HCT116 (cell line): Measurements from ENCODE around the gene KASH5. TPM values are rescaled to one million over a fixed set of nuclear protein-coding genes. Genes with fewer than 3 reads are reported as not detected.
A peak's percentile ranks its signal among the peaks of the same experiment; 100 is the strongest.

ENCODE experiments used
- ATAC-seq: fragments of 200-7000 bp; cut with Tn5 transposase; 2 replicates; pipeline ENCODE4 v1.9.1; 2020; ENCODE audit warnings: mild to moderate bottlenecking, moderate library complexity
- BruUV-seq: library from RNA; stranded (reverse); fragments of 400-500 nt; replicated peaks from 2 replicates; lab custom pipeline; 2021; lab: Mats Ljungman, UMichigan
- CTCF ChIA-PET: fragments of 300-600 bp; sonication (Branson Sonifier 250); formaldehyde crosslinking; loops from one replicate; lab custom pipeline; 2021; ENCODE audit warnings: antibody characterized with exemption; lab: Charles Lee
- POLR2A ChIA-PET: fragments of 300-600, 350-600 bp; sonication (Branson Sonifier 250); formaldehyde crosslinking; loops from one replicate; lab custom pipeline; 2021; ENCODE audit warnings: antibody characterized with exemption; lab: Charles Lee
- RAD21 ChIA-PET, 2 experiments: fragments of 300-600 bp; sonication (Branson Sonifier 250); formaldehyde crosslinking; loops; one replicate each; lab custom pipeline; 2023; ENCODE audit warnings: low total read pairs in 2 of 2; ENCODE audit not compliant: uncharacterized antibody in 2 of 2, unreplicated experiment in 2 of 2, low non-redundant PET in 1 of 2; lab: Charles Lee
- DNase-seq: peaks from one replicate; pipeline ENCODE4 v3.0.0-alpha.2; 2010; ENCODE audit warnings: low read depth, low spot score
- H2AFZ ChIP-seq: fragments of 200-600 bp; shearing (Covaris generic), sonication (generic); 2 replicates; pipeline ENCODE4 v1.6.1; 2017; ENCODE audit warnings: low read depth, mixed run types, mixed read lengths, antibody characterized with exemption, low read length; ENCODE audit not compliant: poor library complexity, severe bottlenecking
- H3K27ac ChIP-seq: 2 replicates; pipeline ENCODE4 v1.5.1; 2012; ENCODE audit warnings: low read depth, low read length
- H3K27me3 ChIP-seq: fragments of 200-600 bp; sonication (generic); 2 replicates; pipeline ENCODE4 v1.6.1; 2016; ENCODE audit warnings: mixed run types, low read length, mixed read lengths; ENCODE audit not compliant: insufficient read depth
- H3K36me3 ChIP-seq, 2 experiments: fragments of 200-500 bp in 1 of 2; fragments of 200-600 bp in 1 of 2; sonication (Bioruptor generic) in 1 of 2; sonication (generic) in 1 of 2; 2 replicates each; pipeline versions ENCODE4 v1.5.1 to v1.6.1; 2014 to 2016; ENCODE audit warnings: low read length in 2 of 2, inconsistent platforms in 1 of 2, mixed read lengths in 1 of 2, mixed run types in 1 of 2; ENCODE audit not compliant: insufficient read depth in 2 of 2, control insufficient read depth in 1 of 2
- H3K4me1 ChIP-seq, 2 experiments: fragments of 200-600 bp in 1 of 2; sonication (generic) in 1 of 2; 2 replicates each; pipeline versions ENCODE4 v1.5.1 to v1.6.1; 2012 to 2017; ENCODE audit warnings: low read length in 2 of 2, inconsistent platforms in 1 of 2, mild to moderate bottlenecking in 1 of 2, mixed read lengths in 1 of 2, mixed run types in 1 of 2, moderate library complexity in 1 of 2; ENCODE audit not compliant: insufficient read depth in 2 of 2, control insufficient read depth in 1 of 2
- H3K4me2 ChIP-seq: fragments of 200-600 bp; sonication (generic); 2 replicates; pipeline ENCODE4 v1.6.1; 2017; ENCODE audit warnings: mixed run types, low read length, mixed read lengths
- H3K4me3 ChIP-seq, 2 experiments: fragments of 200-600 bp in 1 of 2; sonication (generic) in 1 of 2; replicated peaks in 1 of 2; 2 replicates each; pipeline ENCODE4 v1.5.1; 2011 to 2016; ENCODE audit warnings: low read length in 2 of 2, control low read depth in 1 of 2, low read depth in 1 of 2, mild to moderate bottlenecking in 1 of 2, mixed read lengths in 1 of 2, mixed run types in 1 of 2
- H3K79me2 ChIP-seq: fragments of 200-600 bp; sonication (generic); 2 replicates; pipeline ENCODE4 v1.6.1; 2017; ENCODE audit warnings: mild to moderate bottlenecking, mixed run types, low read length, moderate library complexity, mixed read lengths; ENCODE audit not compliant: insufficient read depth
- H3K9ac ChIP-seq: fragments of 200-600 bp; sonication (generic); 2 replicates; pipeline ENCODE4 v1.6.1; 2016; ENCODE audit warnings: low read length, mixed read lengths
- H3K9me2 ChIP-seq: fragments of 200-600 bp; sonication (generic), shearing (Covaris generic); 2 replicates; pipeline ENCODE4 v1.6.1; 2017; ENCODE audit warnings: mixed run types, mild to moderate bottlenecking, moderate library complexity; ENCODE audit not compliant: insufficient read depth
- H3K9me3 ChIP-seq, 2 experiments: fragments of 200-500 bp in 1 of 2; fragments of 200-600 bp in 1 of 2; sonication (Bioruptor generic) in 1 of 2; sonication (generic) in 1 of 2; 2 replicates each; pipeline ENCODE4 v1.6.1; 2014 to 2017; ENCODE audit warnings: low read length in 2 of 2, mixed read lengths in 2 of 2, inconsistent platforms in 1 of 2, low read depth in 1 of 2, mild to moderate bottlenecking in 1 of 2, mixed run types in 1 of 2, moderate library complexity in 1 of 2; ENCODE audit not compliant: control insufficient read depth in 1 of 2, insufficient read depth in 1 of 2
- H4K20me1 ChIP-seq: fragments of 200-600 bp; sonication (generic), shearing (Covaris generic); 2 replicates; pipeline ENCODE4 v1.6.1; 2017; ENCODE audit warnings: mixed run types, mild to moderate bottlenecking, moderate library complexity; ENCODE audit not compliant: insufficient read depth
- CBX3 ChIP-seq: IDR thresholded peaks from 2 replicates; pipeline ENCODE4 v1.6.1; 2012; ENCODE audit warnings: low read depth
- CEBPB ChIP-seq: IDR thresholded peaks from 2 replicates; pipeline ENCODE4 v1.6.1; 2012; ENCODE audit warnings: low read depth
- CTCF ChIP-seq, 3 experiments: fragments of 200-600 bp in 1 of 3; sonication (generic) in 1 of 3; IDR thresholded peaks in 2 of 3; conservative IDR thresholded peaks in 1 of 3; 2 replicates each; pipeline ENCODE4 v1.5.1; 2012 to 2017; ENCODE audit warnings: low read depth in 2 of 3, low read length in 2 of 3, antibody characterized with exemption in 1 of 3, borderline replicate concordance in 1 of 3, control low read depth in 1 of 3, mild to moderate bottlenecking in 1 of 3, mixed read lengths in 1 of 3, mixed run types in 1 of 3, moderate library complexity in 1 of 3; ENCODE audit not compliant: insufficient read depth in 1 of 3
- RAD21 ChIP-seq: IDR thresholded peaks from 2 replicates; pipeline ENCODE4 v1.6.1; 2012; ENCODE audit warnings: low read depth, mild to moderate bottlenecking
- SIN3A ChIP-seq: IDR thresholded peaks from 2 replicates; pipeline ENCODE4 v1.6.1; 2012; ENCODE audit warnings: low read depth
- YY1 ChIP-seq: IDR thresholded peaks from 2 replicates; pipeline ENCODE4 v1.6.1; 2011; ENCODE audit warnings: low read length, low read depth, moderate library complexity, mild to moderate bottlenecking; ENCODE audit not compliant: insufficient replicate concordance; ENCODE audit errors: extremely low read depth
- intact Hi-C: fragments of 100-400 bp; cut with micrococcal nuclease; formaldehyde crosslinking; loops from 2 replicates; pipeline ENCODE4 v1.10.0; 2022
- total RNA-seq: library from RNA; stranded (reverse); gene quantifications from one replicate; pipeline ENCODE4 v1.2.1, GENCODE V29; 2021; ENCODE audit not compliant: unreplicated experiment

The KASH5 gene
- total RNA-seq, 1 experiment from 2014 or later: not detected

DNA sequence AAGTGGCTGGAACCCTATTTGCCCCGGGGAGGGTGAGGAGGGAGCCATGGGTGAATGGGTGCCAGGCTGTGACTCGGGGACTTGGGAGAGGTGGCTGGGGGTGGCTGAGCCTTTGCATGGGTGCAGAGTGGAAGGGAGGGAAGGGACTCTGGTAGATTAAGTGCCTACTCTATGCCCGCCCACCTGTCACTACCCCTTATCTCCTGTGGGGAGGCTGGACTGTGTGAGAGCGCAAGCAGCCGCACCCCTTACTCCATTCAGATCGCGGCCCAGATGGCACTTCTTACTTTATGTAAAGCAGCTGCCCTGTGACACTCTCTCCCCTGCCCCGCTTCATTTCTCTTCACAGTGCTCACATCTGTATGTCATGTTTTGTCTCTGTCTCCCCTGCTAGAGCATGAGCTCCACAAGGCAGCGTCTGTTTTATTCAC, 2.9 kb downstream of the KASH5 start:
- H4K20me1 ChIP-seq: no peaks in the 10 kb centered on the region
- no peaks in the 10 kb centered on the region for H3K9me3 ChIP-seq
- H3K4me2 ChIP-seq: no peak overlapping the region
- peaks cover 3 to 10% of the 10 kb centered on the region in 2 experiments; a peak in 3 of 4 replicates for H3K4me1 ChIP-seq
- intact Hi-C loops: no loop called here
- H3K79me2 ChIP-seq: no peaks in the 10 kb centered on the region
- ChIA-PET RAD21 (interaction anchor here (1.0 to 2.0 kb wide), 4 partner anchors 28 to 85 kb away, joined by 3 to 5 read pairs (median 4); partner anchors contain the start of gene DKKL1 (in 1 of the 2)), POLR2A (interaction anchor here (0.7 to 1.3 kb wide), 3 partner anchors 13 to 61 kb away, joined by 3 to 4 read pairs (median 3); partner anchors contain the start of gene PIH1D1), CTCF (interaction anchor here (0.8 to 2.2 kb wide), 14 partner anchors 10 to 179 kb away, joined by 3 to 17 read pairs (median 5); partner anchors contain the start of genes ALDH16A1 and GFY)
- DNase-seq: no peak
- BruUV-seq: no TSS peak
- no peak overlapping the region for H3K27ac ChIP-seq
- H3K36me3 ChIP-seq: no peaks in the 10 kb centered on the region
- no peak for ATAC-seq
- no peaks in the 10 kb centered on the region for H3K9me2 ChIP-seq
- no peak overlapping the region for H2AFZ ChIP-seq
- no peaks in the 10 kb centered on the region for H3K27me3 ChIP-seq
- no peak overlapping the region for H3K9ac ChIP-seq
- TF ChIP-seq CBX3 (no peak), SIN3A (no peak)
- no peak overlapping the region for H3K4me3 ChIP-seq

GRCh38 chr19:49391581-49392399, 3.7 kb downstream of the KASH5 start:
- CTCF ChIA-PET: interaction anchor here (0.6 to 2.2 kb wide), 17 partner anchors 11 to 179 kb away, joined by 3 to 17 read pairs (median 5); partner anchors contain the start of genes ALDH16A1, GFY and PIH1D1
- Histone ChIP-seq H2AFZ (peak overlapping the region; percentile 83), H3K4me3 (no peak overlapping the region)

More at GRCh38 chr19:49391581-49392399, 3.7 kb downstream of the KASH5 start:
- H3K27me3 ChIP-seq: no peaks in the 10 kb centered on the region
- H3K9ac ChIP-seq: no peak overlapping the region
- DNase-seq (peak; percentile 60), ATAC-seq (peak; percentile 98)
- RAD21 ChIA-PET: interaction anchor here (1.0 to 2.0 kb wide), 5 partner anchors 29 to 85 kb away, joined by 3 to 5 read pairs (median 4); partner anchors contain the start of genes DKKL1 (in 1 of the 2) and PIH1D1 (in 1 of the 2)
- TF ChIP-seq YY1 (peak; percentile 57), CTCF (IDR thresholded peaks at IDR 0.05 in 2 of 3, conservative IDR thresholded peaks at IDR 0.05 in 1 of 3; ENCODE audit: borderline replicate concordance in 1 of 3, insufficient read depth in 1 of 3, low read depth in 2 of 3, low read length in 2 of 3) (peak; percentile 91 to 97 (median 93)), RAD21 (peak; percentile 98), CEBPB (no peak)
- BruUV-seq: no TSS peak
- no peaks in the 10 kb centered on the region for H3K9me3 ChIP-seq
- intact Hi-C loops: loop anchor here (1.0 kb wide), 2 partner anchors 52 to 156 kb away; no protein-coding TSS in a partner anchor
- H3K79me2 ChIP-seq: no peaks in the 10 kb centered on the region
- POLR2A ChIA-PET: interaction anchor here (0.7 to 1.3 kb wide), 3 partner anchors 12 to 60 kb away, joined by 3 to 4 read pairs (median 3); partner anchors contain the start of gene PIH1D1
- peaks cover 3 to 10% of the 10 kb centered on the region in 2 experiments; a peak in 3 of 4 replicates for H3K4me1 ChIP-seq
- H3K4me2 ChIP-seq: peak overlapping the region; percentile 57
- no peaks in the 10 kb centered on the region for H3K36me3 ChIP-seq
- H3K27ac ChIP-seq: no peak overlapping the region
- H4K20me1 ChIP-seq: no peaks in the 10 kb centered on the region
- H3K9me2 ChIP-seq: no peaks in the 10 kb centered on the region
